Measurements from ENCODE around the gene PDXK. TPM values are rescaled to one million over a fixed set of nuclear protein-coding genes. Genes with fewer than 3 reads are reported as not detected.

Gene PDXK
- total RNA-seq, 2 donors from 2014 or later: 33.7 to 68.9 TPM

GRCh38 chr21:43739621-43740435, 20.9 kb downstream of the PDXK start:
- H3K27ac ChIP-seq: peak overlapping the region in 2 of 4 donors; percentile 69 to 78
- no peaks in the 10 kb centered on the region for H3K27me3 ChIP-seq
- DNase-seq: peak in 2 of 4 donors; percentile 25 to 36
- ATAC-seq: peak; percentile 13
- intact Hi-C loops (cut with DNase I): no loop called here
- no peaks in the 10 kb centered on the region for H3K9me3 ChIP-seq
- WGBS, 2 donors: 73 to 92% methylated on average over 10 to 25 of the region's 25 CpGs
- H3K4me3 ChIP-seq: no peak overlapping the region
- TF ChIP-seq CTCF (IDR thresholded peaks at IDR 0.05): no peak
- TF ChIP-seq POLR2A (IDR thresholded peaks at IDR 0.05): no peak
- peaks cover 3 to 9% of the 10 kb centered on the region in 2 donors for H3K36me3 ChIP-seq (replicated peaks in 1 of 2; ENCODE audit: insufficient read depth in 1 of 2, low read depth in 2 of 2)
- peaks cover 1% of the 10 kb centered on the region for H3K4me1 ChIP-seq

- TF ChIP-seq CTCF (IDR thresholded peaks at IDR 0.05): no peak
- TF ChIP-seq POLR2A (IDR thresholded peaks at IDR 0.05): peak in 1 of 3 donors; percentile 30
- intact Hi-C loops (cut with DNase I): no loop called here
- Histone ChIP-seq H3K27me3 (no peaks in the 10 kb centered on the region), H3K4me3 (no peak overlapping the region), H3K9me3 (no peaks in the 10 kb centered on the region), H3K27ac (peak overlapping the region in 3 of 4 donors; percentile 69 to 78 (median 72)), H3K36me3 (replicated peaks in 1 of 2; ENCODE audit: insufficient read depth in 1 of 2, low read depth in 2 of 2) (peaks cover 3 to 10% of the 10 kb centered on the region in 2 donors), H3K4me1 (no peaks in the 10 kb centered on the region)
- DNase-seq: peak; percentile 71 to 77 (median 75)
- peak; percentile 91 for ATAC-seq
- WGBS, 2 donors: 17 to 44% methylated on average over 14 to 22 of the region's 25 CpGs
Measured at GRCh38 chr21:43740497-43741156, 21.7 kb downstream of the PDXK start.

GRCh38 chr21:43741423-43742096, 22.6 kb downstream of the PDXK start:
- no peaks in the 10 kb centered on the region for H3K27me3 ChIP-seq
- no peak for TF ChIP-seq POLR2A (IDR thresholded peaks at IDR 0.05)
- no peak for TF ChIP-seq CTCF (IDR thresholded peaks at IDR 0.05)
- no peaks in the 10 kb centered on the region for H3K9me3 ChIP-seq
- no peak overlapping the region for H3K4me3 ChIP-seq
- DNase-seq (no peak), ATAC-seq (no peak)
- H3K36me3 ChIP-seq (replicated peaks in 1 of 2; ENCODE audit: insufficient read depth in 1 of 2, low read depth in 2 of 2): peaks cover 3 to 10% of the 10 kb centered on the region in 2 donors
- H3K4me1 ChIP-seq: no peaks in the 10 kb centered on the region
- no peak overlapping the region for H3K27ac ChIP-seq
- 80 to 81% methylated on average over 14 to 19 of the region's 28 CpGs for WGBS, 2 donors
- intact Hi-C loops (cut with DNase I): no loop called here

GRCh38 chr21:43743947-43744346, 25.0 kb downstream of the PDXK start:
- H3K36me3 ChIP-seq (replicated peaks in 1 of 2; ENCODE audit: insufficient read depth in 1 of 2, low read depth in 2 of 2): peaks cover 3 to 18% of the 10 kb centered on the region in 2 donors
- no peaks in the 10 kb centered on the region for H3K4me1 ChIP-seq
- WGBS, 2 donors: 92 to 96% methylated on average over 7 to 8 of the region's 8 CpGs
- H3K9me3 ChIP-seq: no peaks in the 10 kb centered on the region
- no peak for DNase-seq
- H3K27ac ChIP-seq: no peak overlapping the region
- H3K4me3 ChIP-seq: no peak overlapping the region
- intact Hi-C loops (cut with DNase I): no loop called here
- H3K27me3 ChIP-seq: no peaks in the 10 kb centered on the region
- no peak for TF ChIP-seq POLR2A (IDR thresholded peaks at IDR 0.05)
- no peak for TF ChIP-seq CTCF (IDR thresholded peaks at IDR 0.05)
- no peak for ATAC-seq

All from body of pancreas (tissue), 4 donors.